Transverse colon (tissue), 4 donors: Measurements from ENCODE around the gene B3GALT5. TPM values are rescaled to one million over a fixed set of nuclear protein-coding genes. Genes with fewer than 3 reads are reported as not detected.

ENCODE experiments used
- DNase-seq: peaks from one replicate; pipeline ENCODE4 v3.0.0-alpha.2; 2019
- H3K27ac ChIP-seq, 4 donors: fragments of 200-600 bp; sonication (generic); 2 replicates each; pipeline ENCODE4 v1.5.1; 2016 to 2018; ENCODE audit warnings: inconsistent platforms in 4 of 4
- H3K27me3 ChIP-seq: fragments of 200-600 bp; sonication (generic); 2 replicates; pipeline ENCODE4 v1.5.1; 2017; ENCODE audit warnings: inconsistent platforms
- H3K36me3 ChIP-seq, 4 donors: fragments of 200-600 bp; sonication (generic); 2 replicates each; pipeline ENCODE4 v1.5.1; 2017 to 2019; ENCODE audit warnings: inconsistent platforms in 4 of 4
- H3K4me1 ChIP-seq, 4 donors: fragments of 200-600 bp; sonication (generic); 2 replicates each; pipeline ENCODE4 v1.5.1; 2017 to 2020; ENCODE audit warnings: inconsistent platforms in 4 of 4
- H3K4me3 ChIP-seq, 4 donors: fragments of 200-600 bp; sonication (generic); 1 replicate in 1 of 4; 2 replicates in 3 of 4; pipeline versions ENCODE4 v1.5.1 to v1.6.1; 2017 to 2019; ENCODE audit warnings: inconsistent platforms in 4 of 4
- H3K9me3 ChIP-seq, 2 donors: fragments of 200-600 bp; sonication (generic); 2 replicates each; pipeline ENCODE4 v1.5.1; 2017 to 2019; ENCODE audit warnings: inconsistent platforms in 2 of 2
- CTCF ChIP-seq, 5 experiments: fragments of 200-600 bp in 3 of 5; fragments of 450-650 bp in 2 of 5; sonication (generic) in 3 of 5; IDR thresholded peaks; 1 replicate in 2 of 5; 2 replicates in 3 of 5; pipeline ENCODE4 v1.5.1; 2016 to 2017; ENCODE audit warnings: antibody characterized with exemption in 5 of 5, inconsistent platforms in 3 of 5, mild to moderate bottlenecking in 2 of 5, moderate library complexity in 1 of 5
- EP300 ChIP-seq: sonication (generic); formaldehyde crosslinking; IDR thresholded peaks from one replicate; pipeline ENCODE4 v1.6.1; 2017; ENCODE audit warnings: antibody characterized with exemption, low read depth
- POLR2A ChIP-seq: fragments of 450-650 bp; IDR thresholded peaks from one replicate; pipeline ENCODE4 v1.6.1; 2016; ENCODE audit warnings: antibody characterized with exemption, mild to moderate bottlenecking, moderate library complexity
- POLR2AphosphoS5 ChIP-seq, 3 donors: sonication (generic); formaldehyde crosslinking; IDR thresholded peaks; one replicate each; pipeline ENCODE4 v1.6.1; 2016; ENCODE audit warnings: antibody characterized with exemption in 3 of 3
- WGBS, 2 donors: methylation state at CpG; one replicate each; pipeline ENCODE4 v1.1.5; 2018; ENCODE audit warnings: low coverage in 1 of 2; 5-methylcytosine and 5-hydroxymethylcytosine counted together
- in situ Hi-C, 4 donors: fragments of 200-750 bp; cut with MboI; loops; one replicate each; pipeline versions ENCODE4 v1.15.0 to v1.15.1; 2017; ENCODE audit warnings: low sequenced_read_pairs in 3 of 4, low pct_ligation_motif_present in 1 of 4, low pct_unique_long_range_greater_than_20kb in 1 of 4
- intact Hi-C: fragments of 100-400 bp; cut with DNase I; formaldehyde crosslinking; loops from one replicate; pipeline ENCODE4 v1.15.1; 2023; ENCODE audit warnings: low total_unique reads
- total RNA-seq, 4 donors: library from RNA; depleted of rRNA; stranded (reverse); fragments of >200 nt; gene quantifications; one replicate each; pipeline ENCODE4 v1.1.0, GENCODE V29; 2016

Gene B3GALT5
- total RNA-seq, 4 donors from 2014 or later = 31.4 to 81.9 (median 44.0) TPM

- 90 to 100% methylated on average over 1 to 4 of the region's 4 CpGs for WGBS, 2 donors
- Histone ChIP-seq H3K36me3 (no peaks in the 10 kb centered on the region), H3K4me3 (no peak overlapping the region), H3K27ac (no peak overlapping the region), H3K4me1 (peaks cover 0 to 75% (median 43%) of the 10 kb centered on the region in 4 donors), H3K9me3 (no peaks in the 10 kb centered on the region), H3K27me3 (no peaks in the 10 kb centered on the region)
- in situ Hi-C loops (no loop called here), intact Hi-C loops (no loop called here)
- no peak for DNase-seq
- no peak for TF ChIP-seq POLR2AphosphoS5 (IDR thresholded peaks at IDR 0.05)
- TF ChIP-seq POLR2A = no peak
- no peak for TF ChIP-seq CTCF (IDR thresholded peaks at IDR 0.05)
- no peak for TF ChIP-seq EP300
Measured at GRCh38 chr21:39640754-39641153, 28.0 kb downstream of the B3GALT5 start.

- H3K9me3 ChIP-seq = no peaks in the 10 kb centered on the region
- H3K36me3 ChIP-seq = no peaks in the 10 kb centered on the region
- TF ChIP-seq POLR2A (no peak), POLR2AphosphoS5 (IDR thresholded peaks at IDR 0.05) (no peak), CTCF (IDR thresholded peaks at IDR 0.05) (no peak)
- DNase-seq = no peak
- H3K4me1 ChIP-seq = peaks cover 0 to 65% (median 39%) of the 10 kb centered on the region in 4 donors
- peak overlapping the region in 1 of 4 donors; percentile 54 for H3K27ac ChIP-seq
- 52 to 59% methylated on average over 6 of the region's 6 CpGs for WGBS, 2 donors
- intact Hi-C loops = no loop called here
- H3K4me3 ChIP-seq = no peak overlapping the region
- in situ Hi-C loops = no loop called here
- no peaks in the 10 kb centered on the region for H3K27me3 ChIP-seq
Measured at GRCh38 chr21:39641827-39642450, 29.2 kb downstream of the B3GALT5 start.

- DNase-seq = no peak
- 49 to 56% methylated on average over 6 of the region's 6 CpGs for WGBS, 2 donors
- intact Hi-C loops (no loop called here), in situ Hi-C loops (no loop called here)
- H3K4me3 ChIP-seq = no peak overlapping the region
- peak overlapping the region; percentile 46 to 77 (median 62) for H3K27ac ChIP-seq
- TF ChIP-seq POLR2A (no peak), POLR2AphosphoS5 (IDR thresholded peaks at IDR 0.05) (peak in 1 of 3 donors; percentile 16), CTCF (IDR thresholded peaks at IDR 0.05) (no peak), EP300 (no peak)
- peaks cover 0 to 46% (median 26%) of the 10 kb centered on the region in 4 donors for H3K4me1 ChIP-seq
- H3K27me3 ChIP-seq = no peaks in the 10 kb centered on the region
- H3K36me3 ChIP-seq = no peaks in the 10 kb centered on the region
- no peaks in the 10 kb centered on the region for H3K9me3 ChIP-seq
Measured at GRCh38 chr21:39644062-39644560, 31.4 kb downstream of the B3GALT5 start.

GRCh38 chr21:39645331-39645730 is 32.6 kb downstream of the B3GALT5 start:
- WGBS, 2 donors = 73 to 100% methylated on average over 1 to 3 of the region's 3 CpGs
- intact Hi-C loops = no loop called here
- TF ChIP-seq POLR2AphosphoS5 (IDR thresholded peaks at IDR 0.05) (no peak), POLR2A (no peak), EP300 (no peak), CTCF (IDR thresholded peaks at IDR 0.05) (no peak)
- peaks cover 0 to 40% (median 25%) of the 10 kb centered on the region in 4 donors for H3K4me1 ChIP-seq
- in situ Hi-C loops = no loop called here
- H3K4me3 ChIP-seq = no peak overlapping the region
- DNase-seq = no peak
- H3K36me3 ChIP-seq = no peaks in the 10 kb centered on the region
- H3K9me3 ChIP-seq = no peaks in the 10 kb centered on the region
- H3K27ac ChIP-seq = no peak overlapping the region
- H3K27me3 ChIP-seq = no peaks in the 10 kb centered on the region
